CD4-positive, alpha-beta T cell treated with Interleukin-6 for 4 hours (primary cell): ENCODE data around the gene PPP2R2C.

ENCODE experiments used
- DNase-seq: peaks from one replicate; pipeline ENCODE4 v3.0.0-alpha.2; 2020; ENCODE audit warnings: mixed read lengths

PPP2R2C gene

DNA sequence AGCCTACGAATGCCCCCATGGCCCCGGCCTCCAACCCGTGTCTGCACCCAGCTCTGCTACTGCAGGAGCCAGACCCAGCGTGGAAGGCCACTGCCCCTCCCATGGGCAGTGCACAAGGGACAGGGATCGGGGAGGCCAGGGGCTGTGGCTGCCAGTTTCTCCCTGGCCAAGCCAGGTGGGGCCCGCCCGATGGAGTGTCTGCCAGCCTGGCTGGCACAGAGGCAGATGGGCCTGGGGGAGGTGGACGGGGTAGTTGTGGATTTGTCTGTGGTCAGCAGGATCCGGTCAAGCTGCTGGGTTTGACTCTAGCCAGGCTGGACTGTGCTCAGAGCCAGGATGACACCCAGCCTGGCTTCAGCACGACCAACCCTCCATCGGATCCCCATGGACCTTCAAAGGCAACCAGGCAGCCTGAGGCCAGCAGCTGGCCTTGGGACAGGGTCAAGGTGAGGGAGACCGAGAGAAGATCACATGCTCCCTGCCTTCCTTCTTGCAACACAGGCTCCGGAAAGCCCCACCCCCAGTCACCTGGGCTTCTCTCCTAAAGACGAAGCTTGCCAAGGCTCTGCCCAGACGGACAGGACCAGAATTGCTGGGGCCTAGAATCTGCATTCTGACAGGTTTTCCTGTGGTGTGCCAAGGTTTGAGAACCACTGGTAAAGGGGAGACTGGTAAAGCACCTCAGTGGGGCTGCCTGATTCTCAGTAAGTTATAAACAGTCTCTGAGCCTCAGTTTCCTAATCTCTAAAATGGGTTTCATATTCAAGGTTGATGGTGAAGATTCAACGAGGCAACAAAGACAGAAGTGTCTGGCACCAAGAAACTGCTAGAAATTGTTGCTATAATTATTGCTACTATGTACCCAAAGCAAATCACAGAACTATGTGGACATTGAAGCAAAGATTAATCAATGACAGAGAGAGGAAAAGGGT is 78.6 kb downstream of the PPP2R2C start:
- no peak for DNase-seq

DNA sequence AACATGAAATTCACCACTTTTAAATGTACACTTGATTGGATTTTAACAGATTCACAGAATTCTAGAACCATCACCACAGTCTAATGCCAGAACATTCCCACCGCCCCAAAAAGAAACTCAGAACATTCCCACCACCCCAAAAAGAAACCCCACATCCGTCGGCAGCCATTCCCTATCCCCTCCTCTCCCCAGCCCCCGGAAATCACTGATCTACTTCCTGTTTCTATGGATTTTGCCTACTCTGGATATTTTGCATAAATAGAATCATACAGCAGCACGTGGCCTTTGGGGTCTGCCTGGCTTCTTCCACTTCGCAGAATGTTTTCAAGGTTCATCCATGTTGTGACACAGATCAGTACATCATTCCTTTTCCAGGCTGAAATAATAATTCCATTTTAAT is 79.3 kb downstream of the PPP2R2C start:
- no peak for DNase-seq

DNA sequence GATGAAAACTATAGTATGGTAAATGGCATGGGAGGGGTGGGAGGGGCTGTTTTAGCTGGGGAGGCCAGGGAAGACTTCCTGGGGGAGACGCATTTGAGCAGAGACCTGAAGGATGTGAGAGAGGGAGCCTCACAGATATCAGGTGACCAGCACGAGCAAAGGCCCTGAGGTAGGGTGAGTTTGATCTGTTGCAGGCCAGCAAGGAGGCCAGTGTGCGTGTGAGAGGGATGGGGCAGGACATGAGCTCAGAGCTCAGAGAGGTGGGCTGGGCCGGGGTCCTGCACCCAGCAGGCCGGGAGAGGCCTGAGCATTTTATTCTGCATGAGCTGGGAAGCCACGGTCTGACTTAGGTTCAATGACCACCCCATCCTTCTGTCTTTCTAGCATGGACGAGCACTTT is 80.0 kb downstream of the PPP2R2C start:
- no peak for DNase-seq

DNA sequence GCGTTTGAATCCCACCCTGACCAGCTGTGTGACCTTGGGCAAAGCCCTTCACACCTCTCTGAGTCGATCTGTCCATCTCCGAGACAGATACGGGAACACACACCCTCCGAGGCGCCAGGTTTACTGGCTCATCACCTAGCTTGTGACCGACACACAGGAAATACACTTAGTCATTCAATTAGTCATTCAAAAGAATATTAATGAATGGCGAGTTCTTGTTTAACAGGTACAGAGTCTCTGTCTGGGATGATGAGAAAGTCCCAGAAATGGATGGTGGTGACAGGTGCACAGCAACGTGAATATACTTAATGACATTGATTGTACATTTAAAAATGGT is 80.6 kb downstream of the PPP2R2C start:
- no peak for DNase-seq

DNA sequence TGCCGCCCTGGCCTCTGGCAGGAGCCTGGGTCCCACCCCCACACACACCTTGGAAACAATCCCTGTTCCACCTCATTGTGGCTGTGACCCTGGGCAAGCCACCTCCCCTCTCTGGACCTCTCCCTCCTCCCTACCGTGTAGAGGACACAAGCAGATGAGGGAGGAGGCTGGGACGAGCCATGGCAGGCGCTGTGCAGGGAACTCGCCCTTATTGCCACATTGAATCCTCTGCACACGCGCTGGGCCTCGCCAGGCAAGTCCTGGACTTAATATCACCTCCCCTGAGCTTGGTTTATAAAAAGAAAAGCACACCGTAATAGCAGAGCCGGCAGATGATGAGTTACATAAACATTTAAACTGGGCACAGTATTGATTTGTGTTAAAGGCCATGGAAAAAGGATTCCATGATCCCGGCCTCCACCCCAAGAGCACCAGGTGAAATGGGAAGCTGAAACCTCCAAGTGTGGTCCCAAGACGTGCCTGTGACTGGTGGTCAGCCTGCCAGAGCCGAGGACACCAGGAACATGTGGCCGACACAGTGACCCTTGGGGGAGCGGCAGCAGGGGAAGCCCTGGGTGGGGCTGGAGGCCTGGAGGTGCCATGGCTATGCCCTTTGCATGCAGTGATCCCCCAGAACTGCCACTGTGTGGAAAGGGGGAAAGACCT is 81.1 kb downstream of the PPP2R2C start:
- no peak for DNase-seq

DNA sequence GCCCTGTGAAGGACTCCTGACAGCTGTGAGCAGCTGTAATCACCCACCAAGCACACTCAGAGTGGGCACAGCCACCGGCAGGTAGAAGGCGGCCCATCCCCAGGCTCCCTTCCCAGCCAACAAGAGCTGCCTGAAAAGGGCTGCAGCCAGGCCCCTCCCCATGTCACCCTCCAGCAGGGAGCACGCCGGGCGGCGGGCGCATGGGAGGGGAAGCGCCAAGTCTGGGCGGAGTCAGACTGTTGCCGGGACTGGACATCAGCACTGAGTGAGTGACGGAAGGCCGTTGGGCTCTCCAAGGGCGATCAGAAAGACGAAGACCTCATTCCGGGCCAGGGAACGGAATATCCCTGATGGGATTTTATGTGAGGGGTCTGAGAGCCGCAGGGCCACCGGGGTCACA is 82.1 kb downstream of the PPP2R2C start:
- DNase-seq = no peak

DNA sequence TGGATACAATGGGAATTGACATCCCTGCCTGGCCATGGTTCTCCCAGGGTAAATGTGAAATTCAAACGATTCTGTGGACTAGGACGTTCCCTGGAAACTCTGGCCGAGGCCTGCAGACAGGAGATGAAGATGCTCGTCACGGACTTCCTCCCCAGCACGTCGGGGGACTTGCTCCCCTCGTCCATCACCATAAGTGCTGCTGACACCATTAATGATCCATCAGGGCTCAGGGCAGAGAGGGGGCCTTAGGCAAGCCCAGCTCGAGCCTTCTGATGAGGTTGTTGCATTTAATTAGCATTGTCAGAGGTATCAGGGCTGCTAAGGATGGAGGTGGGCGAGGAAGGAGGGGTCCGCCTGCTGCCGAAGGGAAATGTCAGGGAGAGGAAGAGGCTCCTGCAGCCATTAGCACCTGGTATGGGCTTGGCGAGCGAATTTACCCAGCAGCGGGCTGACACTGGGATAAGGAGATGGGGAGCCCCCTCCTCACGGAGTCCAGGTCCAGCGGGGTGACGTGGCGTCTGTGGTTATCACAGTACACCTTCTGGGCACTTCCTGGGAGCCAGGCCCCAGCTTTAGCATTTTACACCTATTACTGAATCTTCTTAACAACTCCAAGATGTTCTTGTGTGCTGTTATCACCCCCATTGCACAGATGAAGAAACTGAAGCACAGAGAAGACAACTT is 83.1 kb downstream of the PPP2R2C start:
- no peak for DNase-seq

DNA sequence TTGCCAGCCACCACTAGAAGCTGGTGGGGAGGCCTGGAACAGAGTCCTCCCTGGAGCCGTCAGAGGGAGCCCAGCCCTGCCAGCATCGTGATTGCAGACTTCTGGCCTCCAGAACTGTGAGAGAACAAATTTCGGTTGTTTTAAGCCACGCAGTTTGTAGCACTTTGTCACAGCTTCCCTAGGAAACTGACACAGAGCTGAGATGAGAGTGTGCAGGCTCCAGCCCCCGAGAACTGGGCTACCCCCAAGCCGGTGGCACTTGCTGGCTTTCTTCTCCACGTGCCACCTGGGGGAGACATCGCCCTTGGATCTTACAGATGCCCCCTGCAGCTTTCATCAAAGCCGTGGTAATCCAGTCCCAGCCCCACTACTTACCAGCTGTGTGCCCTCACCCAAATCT is 83.7 kb downstream of the PPP2R2C start:
- no peak for DNase-seq

DNA sequence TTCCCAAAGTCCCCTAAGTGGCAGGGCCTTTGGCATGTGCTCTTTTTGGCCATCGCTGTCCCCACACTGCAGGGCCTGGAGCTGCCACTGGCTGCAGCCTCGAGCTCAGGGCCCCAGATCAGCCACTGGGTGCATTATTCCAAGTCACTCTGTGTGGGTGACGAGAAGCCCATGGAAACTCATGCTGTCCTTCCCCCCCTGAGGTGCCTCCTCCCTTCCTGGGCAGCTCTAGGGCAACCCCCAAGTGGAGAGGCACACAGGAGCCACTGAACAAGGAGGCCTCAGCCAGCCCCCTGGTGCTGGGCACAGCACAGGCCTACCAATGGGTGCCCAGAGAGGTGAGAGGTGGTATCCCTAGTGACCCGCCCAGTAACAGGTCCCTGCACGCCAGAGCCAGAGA is 84.5 kb downstream of the PPP2R2C start:
- DNase-seq = no peak

DNA sequence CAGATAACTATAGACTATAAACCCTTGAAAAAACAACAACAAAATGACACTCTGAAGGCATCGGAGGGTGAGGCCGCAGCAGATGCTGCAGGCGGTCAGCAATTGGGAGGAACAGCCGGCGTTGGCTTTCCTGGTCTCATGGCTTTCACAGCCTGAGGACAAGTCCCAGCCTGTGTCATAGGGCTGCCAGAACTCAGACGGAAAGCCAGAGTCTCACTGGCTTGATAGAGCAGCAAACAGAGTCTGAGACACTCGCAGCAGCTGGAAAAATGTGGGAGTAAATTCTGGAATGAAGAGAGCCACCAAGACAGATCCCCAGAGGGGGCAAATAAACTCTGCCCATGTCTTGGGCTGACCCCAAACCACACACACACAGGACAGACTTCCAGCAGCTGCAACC is 86.3 kb downstream of the PPP2R2C start:
- DNase-seq = no peak

DNA sequence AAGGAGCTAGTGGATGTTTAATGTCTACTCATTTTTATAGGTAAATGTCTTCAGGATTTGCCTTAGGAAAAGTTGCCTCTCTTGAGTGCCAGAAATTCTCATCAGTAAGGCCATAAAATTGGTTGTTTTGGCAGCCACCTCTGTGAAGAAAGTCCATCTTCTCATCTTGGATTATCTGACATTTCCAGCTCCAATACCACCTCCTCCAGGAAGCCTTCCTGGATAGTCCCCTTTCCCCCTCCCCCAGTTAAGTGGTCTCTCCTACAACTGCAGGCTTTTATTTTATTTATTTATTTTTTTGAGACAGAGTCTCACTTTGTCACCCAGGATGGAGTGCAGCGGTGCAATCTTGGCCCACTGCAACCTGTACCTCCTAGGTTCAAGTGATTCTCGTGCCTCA is 87.1 kb downstream of the PPP2R2C start:
- no peak for DNase-seq

DNA sequence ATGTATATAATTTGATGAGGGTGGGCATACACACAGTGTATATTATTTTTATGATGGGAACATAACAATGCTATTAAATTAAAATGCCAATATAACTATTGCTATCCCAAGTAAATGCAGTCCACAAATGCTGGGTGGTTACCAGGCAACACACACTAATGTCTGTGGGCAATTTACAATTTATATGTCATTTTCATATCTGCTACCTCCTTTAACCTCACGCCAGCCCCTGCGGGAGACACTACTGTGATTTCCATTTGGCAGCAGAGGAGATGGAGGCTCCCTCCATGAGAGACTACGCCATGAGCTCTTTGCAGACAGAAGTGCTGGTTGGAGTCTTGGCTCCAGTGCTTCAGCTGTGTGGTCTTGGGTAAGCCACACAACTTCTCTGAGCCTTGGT is 87.9 kb downstream of the PPP2R2C start:
- no peak for DNase-seq

DNA sequence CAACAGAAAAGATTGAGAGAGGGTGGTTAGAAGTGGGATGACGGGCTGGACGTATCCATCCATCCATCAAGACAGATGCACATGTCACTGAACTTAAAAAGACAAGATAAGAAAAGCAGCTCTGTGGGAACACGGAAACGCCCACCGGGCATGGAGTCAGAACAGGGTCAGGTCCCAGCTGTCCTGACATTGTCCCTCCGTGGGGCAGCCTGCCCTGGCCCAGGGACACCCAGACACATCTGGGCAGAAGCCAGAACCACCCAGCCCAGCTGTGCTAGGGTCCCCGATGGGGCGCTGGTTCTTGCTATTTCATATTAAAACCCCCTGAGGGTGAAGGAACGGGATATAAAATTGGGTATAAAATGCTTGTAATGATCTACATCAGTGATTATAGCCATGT is 88.5 kb downstream of the PPP2R2C start:
- DNase-seq = no peak

DNA sequence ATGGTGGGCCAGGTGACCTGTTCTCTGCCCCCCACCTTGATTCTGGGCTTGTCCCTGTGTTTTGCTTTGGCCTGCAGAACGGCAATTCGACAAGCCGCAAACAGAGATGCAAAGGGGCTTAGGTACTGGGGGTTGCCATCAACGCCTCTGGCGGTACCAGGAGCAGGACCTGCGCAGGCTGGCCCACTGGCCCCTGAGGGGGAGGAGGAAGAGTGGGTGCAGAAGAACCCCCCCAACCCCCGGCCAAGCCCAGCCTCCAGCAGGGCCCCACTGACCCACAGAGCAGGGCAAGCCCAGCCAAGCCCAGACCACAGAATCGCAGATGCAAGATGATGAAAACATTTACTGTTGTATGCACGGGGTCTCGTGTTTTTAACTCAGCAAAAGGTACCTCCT is 89.4 kb downstream of the PPP2R2C start:
- no peak for DNase-seq

DNA sequence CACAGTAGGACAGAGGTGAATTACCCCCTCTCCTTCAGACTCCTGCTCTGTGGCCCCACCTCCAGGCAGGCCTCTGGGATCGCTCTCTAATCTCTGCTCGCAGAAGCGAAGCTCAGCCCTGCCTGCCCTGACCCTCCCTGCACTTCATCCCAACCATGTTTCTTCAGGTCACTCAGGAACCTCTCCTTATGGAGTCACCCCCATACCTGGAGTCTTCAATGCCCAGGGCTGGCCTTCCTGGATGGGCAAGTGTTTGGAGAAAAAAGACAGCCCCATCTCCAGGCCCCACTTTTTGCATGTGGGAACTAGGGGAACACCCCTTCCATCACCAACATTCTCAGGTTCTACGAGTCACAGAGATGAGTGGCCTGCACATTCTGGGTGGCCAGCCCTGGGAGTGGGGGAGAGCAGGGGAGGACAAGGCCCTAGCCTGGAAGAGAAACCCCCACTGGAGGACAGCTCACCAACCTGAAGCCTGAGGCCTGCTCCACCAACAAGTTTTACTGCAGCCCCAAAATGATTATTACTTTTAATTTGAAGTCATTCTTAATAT is 90.8 kb downstream of the PPP2R2C start:
- DNase-seq = no peak

DNA sequence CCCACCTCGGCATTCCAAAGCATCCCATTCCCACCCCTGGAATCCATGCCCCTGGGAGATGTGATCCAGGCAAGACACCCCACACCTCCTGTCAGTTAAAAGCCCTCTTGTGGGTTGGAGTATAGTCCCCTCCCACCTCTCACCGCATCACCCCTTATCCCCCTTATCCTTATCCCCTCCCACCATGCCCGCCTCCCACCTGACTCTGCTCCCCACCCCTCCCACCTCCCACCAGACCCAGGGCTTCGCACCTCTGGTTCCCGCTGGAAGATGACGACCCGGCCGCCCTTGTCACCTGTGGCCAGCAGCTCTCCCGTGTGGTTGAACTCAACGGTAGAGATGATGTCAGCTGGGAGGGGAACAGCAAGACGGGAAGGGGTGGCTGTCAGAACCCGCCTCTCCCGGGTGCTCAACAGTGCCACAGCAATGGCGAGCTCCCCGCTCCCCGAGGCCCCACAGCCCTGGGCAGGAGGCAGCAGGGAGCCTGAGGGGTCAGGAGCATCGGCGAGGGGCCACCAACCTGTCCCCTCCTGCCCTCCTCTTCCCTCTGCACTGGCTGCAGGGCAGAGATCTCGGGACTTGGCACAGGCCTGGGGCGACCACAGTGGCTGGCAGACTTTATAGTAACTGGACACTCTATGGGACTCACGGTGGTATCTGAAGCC is 91.5 kb downstream of the PPP2R2C start:
- no peak for DNase-seq

DNA sequence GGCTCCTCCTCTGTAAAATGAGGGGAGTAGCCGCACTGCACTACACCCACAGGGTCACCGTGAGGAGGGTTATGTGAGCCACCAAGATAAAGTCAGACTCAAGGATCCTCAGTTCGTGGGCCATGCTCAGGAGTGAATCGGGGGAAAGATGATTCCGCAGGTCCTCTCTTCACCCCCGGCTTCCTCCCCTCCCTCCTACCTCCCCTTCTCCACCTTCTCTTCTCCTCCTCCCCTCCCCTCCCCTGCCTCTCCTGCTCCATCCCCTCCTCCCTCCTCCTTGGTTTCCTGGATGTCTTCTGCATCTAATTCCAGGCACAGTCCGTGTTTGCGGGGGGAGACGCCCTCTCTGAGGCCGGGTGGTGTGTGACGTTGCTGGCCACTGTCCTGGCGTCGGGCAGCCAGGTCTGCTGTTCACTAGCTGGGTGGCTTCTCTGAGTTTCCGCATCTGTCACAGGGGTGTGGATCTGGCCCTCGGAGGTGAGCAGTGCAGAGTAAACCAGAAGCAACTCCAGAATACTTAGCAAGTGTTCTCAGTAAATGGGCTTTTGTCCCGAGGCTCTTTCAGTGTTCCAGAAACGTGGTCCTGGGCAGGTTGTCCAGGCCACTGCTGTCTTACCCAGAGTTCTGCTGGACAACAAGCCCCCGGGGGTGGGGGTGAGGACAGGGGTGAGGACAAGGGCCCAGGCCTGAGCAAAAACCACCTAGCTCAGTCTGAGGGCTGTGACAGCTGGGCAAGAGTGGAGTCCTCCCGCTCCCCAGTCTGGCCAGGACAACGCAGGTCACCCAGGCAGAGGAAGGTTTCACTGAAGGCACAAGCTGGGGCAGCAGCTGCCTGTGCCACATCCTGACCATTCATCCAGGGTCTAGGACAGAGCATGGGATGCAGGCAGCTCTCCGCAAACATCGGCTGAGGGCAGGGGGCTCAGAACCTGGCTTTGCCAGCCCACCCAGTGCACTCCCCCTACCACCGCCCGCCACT is 92.4 kb downstream of the PPP2R2C start:
- no peak for DNase-seq

DNA sequence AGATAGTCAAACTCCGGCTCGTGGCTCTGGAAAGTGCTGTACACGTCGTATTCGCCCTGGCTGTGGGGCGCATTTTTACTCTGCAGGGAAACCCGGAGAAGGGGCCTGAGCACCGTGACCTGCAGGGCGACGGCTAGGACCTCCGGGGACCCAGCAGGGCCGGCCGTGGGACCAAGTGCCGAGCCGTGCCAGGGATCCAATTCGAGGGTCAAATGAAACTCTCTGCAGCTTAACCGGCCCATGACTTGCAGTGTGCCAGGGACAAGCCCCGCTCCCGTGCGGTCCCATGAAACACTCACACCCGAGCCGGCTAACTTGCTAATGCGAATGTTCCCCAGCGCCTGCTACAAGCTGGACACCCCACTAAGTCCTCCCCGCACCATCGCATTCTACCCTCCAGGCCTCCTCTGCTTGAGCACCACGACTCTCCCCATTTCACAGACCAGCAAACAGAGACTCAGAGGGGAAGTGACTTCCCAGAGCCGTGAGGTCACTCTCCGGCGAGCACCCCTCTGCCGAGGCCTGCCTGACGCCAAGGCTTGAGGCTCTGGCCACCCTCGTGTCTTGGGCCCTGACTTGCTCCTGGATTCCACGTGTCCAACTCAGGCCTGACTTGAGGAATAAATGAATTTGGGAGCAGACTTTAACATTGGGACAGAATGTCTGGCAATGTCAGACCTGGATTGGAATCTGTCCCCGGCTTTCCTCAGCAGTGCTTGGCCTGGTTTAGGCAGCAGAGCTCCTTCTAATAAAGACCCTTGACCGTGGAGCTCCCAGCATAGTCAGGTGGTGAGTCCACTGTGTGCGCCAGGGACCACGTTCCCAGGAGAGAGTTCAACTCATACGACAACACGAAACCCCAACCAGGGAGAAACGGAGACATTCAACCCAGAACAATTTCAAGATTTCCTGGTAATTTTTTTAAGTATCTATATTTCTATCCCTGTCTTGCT is 93.6 kb downstream of the PPP2R2C start:
- no peak for DNase-seq

DNA sequence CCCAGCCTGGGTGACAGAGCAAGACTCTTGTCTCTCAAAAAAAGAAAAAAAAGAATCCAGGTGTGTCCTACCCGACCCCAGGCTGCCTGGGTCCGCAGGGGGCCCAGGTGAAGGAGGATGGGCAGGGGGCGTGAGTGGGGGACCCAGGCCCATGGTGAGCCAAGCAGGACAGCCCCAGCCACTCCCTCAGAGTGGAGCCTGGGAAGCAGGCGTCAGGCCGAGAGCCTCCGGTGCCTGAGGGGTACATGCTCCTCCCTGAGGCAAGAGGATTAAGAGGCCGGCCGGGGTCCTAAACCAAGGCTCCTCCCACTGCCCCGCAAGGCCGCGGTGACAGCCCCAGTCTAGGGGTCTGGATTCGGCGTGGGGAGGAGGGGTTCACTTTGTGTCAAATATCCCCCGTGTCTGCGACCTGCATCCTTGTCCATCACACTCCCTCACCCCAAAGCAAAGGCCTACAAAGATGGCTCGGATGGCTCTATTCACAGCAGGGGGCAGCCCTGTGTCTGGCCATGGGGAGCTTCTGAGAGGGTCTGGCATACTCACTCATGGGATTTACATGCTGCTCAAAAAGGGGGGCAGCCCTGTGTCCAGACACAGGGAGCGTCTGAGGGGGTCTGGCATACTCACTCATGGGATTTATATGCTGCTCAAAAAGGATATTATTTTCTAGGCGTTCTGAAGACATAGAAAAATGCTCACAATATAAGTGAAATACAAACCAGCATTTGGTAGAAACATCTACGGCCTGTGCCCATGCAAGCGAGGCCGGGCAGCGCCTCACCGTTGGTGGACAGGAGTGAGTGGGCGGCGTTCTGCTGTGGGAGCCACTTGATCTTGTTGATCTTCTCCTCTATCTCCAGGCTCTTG is 94.6 kb downstream of the PPP2R2C start:
- no peak for DNase-seq
